ENCODE results near the gene YPEL1.

DNA sequence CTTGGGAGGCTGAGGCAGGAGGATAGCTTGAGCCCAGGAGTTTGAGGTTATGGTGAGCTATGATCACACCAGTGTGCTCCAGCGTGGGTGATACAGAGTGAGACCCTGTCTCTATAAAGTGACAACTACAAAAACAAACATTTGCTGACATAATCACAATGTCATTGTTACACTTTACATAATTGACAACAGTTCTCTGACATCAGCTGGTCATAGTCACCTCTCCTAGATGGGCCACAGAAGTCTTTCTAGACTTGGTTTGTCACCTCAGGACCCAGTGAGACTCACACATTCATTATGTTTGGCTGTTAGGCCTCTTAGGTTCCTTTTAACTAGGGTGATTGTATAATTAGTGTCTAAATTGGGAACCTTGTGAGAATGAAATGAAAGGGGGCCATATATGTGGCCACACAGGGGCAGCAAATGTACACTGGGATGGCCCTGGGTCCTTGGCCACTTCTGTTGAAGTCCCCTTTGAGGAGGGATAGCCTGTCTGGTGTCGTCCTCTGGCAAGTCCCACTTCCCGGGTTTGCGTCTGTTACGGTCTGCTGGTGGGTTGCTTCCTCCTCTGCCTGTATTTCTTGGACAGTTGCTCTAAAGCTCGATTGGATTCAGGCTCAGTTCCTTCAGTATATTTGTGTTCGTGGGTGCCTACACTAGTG is 75.6 kb downstream of the YPEL1 start:
- TF ChIP-seq, protein P1, sequence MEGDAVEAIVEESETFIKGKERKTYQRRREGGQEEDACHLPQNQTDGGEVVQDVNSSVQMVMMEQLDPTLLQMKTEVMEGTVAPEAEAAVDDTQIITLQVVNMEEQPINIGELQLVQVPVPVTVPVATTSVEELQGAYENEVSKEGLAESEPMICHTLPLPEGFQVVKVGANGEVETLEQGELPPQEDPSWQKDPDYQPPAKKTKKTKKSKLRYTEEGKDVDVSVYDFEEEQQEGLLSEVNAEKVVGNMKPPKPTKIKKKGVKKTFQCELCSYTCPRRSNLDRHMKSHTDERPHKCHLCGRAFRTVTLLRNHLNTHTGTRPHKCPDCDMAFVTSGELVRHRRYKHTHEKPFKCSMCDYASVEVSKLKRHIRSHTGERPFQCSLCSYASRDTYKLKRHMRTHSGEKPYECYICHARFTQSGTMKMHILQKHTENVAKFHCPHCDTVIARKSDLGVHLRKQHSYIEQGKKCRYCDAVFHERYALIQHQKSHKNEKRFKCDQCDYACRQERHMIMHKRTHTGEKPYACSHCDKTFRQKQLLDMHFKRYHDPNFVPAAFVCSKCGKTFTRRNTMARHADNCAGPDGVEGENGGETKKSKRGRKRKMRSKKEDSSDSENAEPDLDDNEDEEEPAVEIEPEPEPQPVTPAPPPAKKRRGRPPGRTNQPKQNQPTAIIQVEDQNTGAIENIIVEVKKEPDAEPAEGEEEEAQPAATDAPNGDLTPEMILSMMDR (conservative IDR thresholded peaks at IDR 0.05; ENCODE audit: low read length): no peak
- TF ChIP-seq EZH2phosphoT487 (IDR thresholded peaks at IDR 0.05; ENCODE audit: borderline replicate concordance, low read depth, low read length): no peak
